Natural killer cell (primary cell): ENCODE data around the gene FLYWCH1. TPM values are rescaled to one million over a fixed set of nuclear protein-coding genes. Genes with fewer than 3 reads are reported as not detected.

ENCODE experiments used
- ATAC-seq, 3 donors: fragments of 150-1000 bp in 2 of 3; fragments of 200-7000 bp in 1 of 3; cut with Tn5 transposase; 1 replicate in 1 of 3; 2 replicates in 2 of 3; pipeline ENCODE4 v1.10.0; 2021; ENCODE audit warnings: mild to moderate bottlenecking in 2 of 3, moderate library complexity in 2 of 3
- DNase-seq, 2 donors: peaks; one replicate each; pipeline versions ENCODE4 v3.0.0 to v3.0.0-alpha.2; 2013 to 2021; ENCODE audit warnings: mixed read lengths in 1 of 2
- H3K27ac ChIP-seq: one replicate; pipeline ENCODE4 v1.5.1; 2013; ENCODE audit warnings: mild to moderate bottlenecking, low read length
- H3K27me3 ChIP-seq: one replicate; pipeline ENCODE4 v1.6.1; 2013; ENCODE audit warnings: low read length; ENCODE audit not compliant: control insufficient read depth, insufficient read depth
- H3K36me3 ChIP-seq: one replicate; pipeline ENCODE4 v1.6.1; 2013; ENCODE audit warnings: low read length; ENCODE audit not compliant: control insufficient read depth, insufficient read depth
- H3K4me1 ChIP-seq: one replicate; pipeline ENCODE4 v1.6.1; 2013; ENCODE audit warnings: low read length; ENCODE audit not compliant: control insufficient read depth, insufficient read depth
- H3K4me3 ChIP-seq: one replicate; pipeline ENCODE4 v1.5.1; 2013; ENCODE audit warnings: low read length
- H3K9me3 ChIP-seq: one replicate; pipeline ENCODE4 v1.6.1; 2013; ENCODE audit warnings: low read length; ENCODE audit not compliant: control insufficient read depth, insufficient read depth
- H3K27ac Mint-ChIP-seq, 2 donors: one replicate each; pipeline ENCODE4 v1.8.0; 2022; ENCODE audit warnings: mild to moderate bottlenecking in 2 of 2, mixed read lengths in 2 of 2, moderate library complexity in 1 of 2
- H3K27me3 Mint-ChIP-seq, 2 donors: one replicate each; pipeline ENCODE4 v1.8.0; 2022; ENCODE audit warnings: low read depth in 2 of 2, mixed read lengths in 2 of 2
- H3K36me3 Mint-ChIP-seq: one replicate; pipeline ENCODE4 v1.8.0; 2022; ENCODE audit warnings: mixed read lengths
- H3K4me1 Mint-ChIP-seq, 2 donors: one replicate each; pipeline ENCODE4 v1.8.0; 2022; ENCODE audit warnings: mixed read lengths in 2 of 2
- H3K4me3 Mint-ChIP-seq: one replicate; pipeline ENCODE4 v1.8.0; 2022; ENCODE audit warnings: mild to moderate bottlenecking, moderate library complexity, mixed read lengths
- H3K9me3 Mint-ChIP-seq, 2 donors: one replicate each; pipeline ENCODE4 v1.8.0; 2022; ENCODE audit warnings: mixed read lengths in 2 of 2
- WGBS: methylation state at CpG from one replicate; pipeline ENCODE4 v1.1.7; 2013; ENCODE audit warnings: missing lambda C conversion rate; ENCODE audit not compliant: insufficient coverage; 5-methylcytosine and 5-hydroxymethylcytosine counted together
- intact Hi-C: fragments of 100-400 bp; cut with micrococcal nuclease; formaldehyde crosslinking; loops from one replicate; pipeline ENCODE4 v1.14.2; 2022
- total RNA-seq, 4 donors: library from RNA; stranded (reverse); fragments of 120-200 nt in 1 of 4; gene quantifications; one replicate each; pipeline versions ENCODE4 v1.2.3 to v1.2.4, GENCODE V29; 2013 to 2022
- TF ChIP-seq, protein P1 (sequence below): fragments of 200-600 bp; IDR thresholded peaks from one replicate; pipeline ENCODE4 v1.8.0; 2022; ENCODE audit warnings: antibody characterized with exemption

FLYWCH1 gene
- total RNA-seq, 3 donors from 2014 or later (not counting 1 experiment from before 2014, with no cell fraction given), result 85.1 to 148 (median 130) TPM

DNA sequence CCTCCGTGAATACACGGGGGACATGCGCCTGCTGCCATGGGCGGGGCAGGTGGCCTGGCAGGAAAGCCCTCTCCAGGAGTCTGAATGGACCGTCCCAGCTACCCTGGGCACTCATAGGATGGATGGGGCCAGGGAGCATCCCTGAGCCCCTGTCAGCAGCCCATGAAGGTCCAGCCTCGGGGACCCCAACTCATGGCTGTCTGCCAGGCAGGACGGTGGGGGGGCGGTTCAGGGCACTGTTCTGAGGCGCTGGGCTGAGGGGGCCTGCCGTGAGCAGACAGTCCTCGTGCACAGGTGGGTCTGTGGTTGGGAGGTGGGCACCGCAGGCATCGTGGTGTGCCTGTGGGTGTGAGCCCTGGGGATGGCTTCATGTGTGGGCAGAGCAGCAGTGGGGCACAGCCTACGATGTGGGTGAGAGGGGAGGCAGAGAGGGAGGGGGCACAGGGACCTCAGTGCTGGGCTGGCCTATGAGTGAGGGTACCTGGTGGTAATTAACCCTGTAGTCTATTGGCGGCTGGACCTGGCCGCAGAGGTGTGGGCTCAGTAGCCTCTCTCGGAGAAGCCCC lies 75.0 kb downstream of the FLYWCH1 start:
- DNase-seq (no peak), ATAC-seq (no peak)
- H3K4me1 Mint-ChIP-seq, result peaks cover 0 to 3% of the 10 kb centered on the region in 2 donors
- no peaks in the 10 kb centered on the region for H3K36me3 ChIP-seq
- 66% methylated on average over 17 of the region's 17 CpGs for WGBS
- H3K27me3 ChIP-seq, result no peaks in the 10 kb centered on the region
- TF ChIP-seq, protein P1, sequence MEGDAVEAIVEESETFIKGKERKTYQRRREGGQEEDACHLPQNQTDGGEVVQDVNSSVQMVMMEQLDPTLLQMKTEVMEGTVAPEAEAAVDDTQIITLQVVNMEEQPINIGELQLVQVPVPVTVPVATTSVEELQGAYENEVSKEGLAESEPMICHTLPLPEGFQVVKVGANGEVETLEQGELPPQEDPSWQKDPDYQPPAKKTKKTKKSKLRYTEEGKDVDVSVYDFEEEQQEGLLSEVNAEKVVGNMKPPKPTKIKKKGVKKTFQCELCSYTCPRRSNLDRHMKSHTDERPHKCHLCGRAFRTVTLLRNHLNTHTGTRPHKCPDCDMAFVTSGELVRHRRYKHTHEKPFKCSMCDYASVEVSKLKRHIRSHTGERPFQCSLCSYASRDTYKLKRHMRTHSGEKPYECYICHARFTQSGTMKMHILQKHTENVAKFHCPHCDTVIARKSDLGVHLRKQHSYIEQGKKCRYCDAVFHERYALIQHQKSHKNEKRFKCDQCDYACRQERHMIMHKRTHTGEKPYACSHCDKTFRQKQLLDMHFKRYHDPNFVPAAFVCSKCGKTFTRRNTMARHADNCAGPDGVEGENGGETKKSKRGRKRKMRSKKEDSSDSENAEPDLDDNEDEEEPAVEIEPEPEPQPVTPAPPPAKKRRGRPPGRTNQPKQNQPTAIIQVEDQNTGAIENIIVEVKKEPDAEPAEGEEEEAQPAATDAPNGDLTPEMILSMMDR, result no peak
- no peak overlapping the region for H3K27ac Mint-ChIP-seq
- intact Hi-C loops, result no loop called here
- no peaks in the 10 kb centered on the region for H3K9me3 Mint-ChIP-seq
- no peaks in the 10 kb centered on the region for H3K9me3 ChIP-seq
- H3K36me3 Mint-ChIP-seq, result no peaks in the 10 kb centered on the region
- no peak overlapping the region for H3K4me3 Mint-ChIP-seq
- H3K4me3 ChIP-seq, result no peak overlapping the region
- H3K27ac ChIP-seq, result no peak overlapping the region
- peaks cover 12% of the 10 kb centered on the region for H3K4me1 ChIP-seq
- no peaks in the 10 kb centered on the region for H3K27me3 Mint-ChIP-seq

GRCh38 chr16:2987286-2987685 lies 75.6 kb downstream of the FLYWCH1 start:
- no peak overlapping the region for H3K27ac Mint-ChIP-seq
- no peak for DNase-seq
- TF ChIP-seq, protein P1, result no peak
- intact Hi-C loops, result no loop called here
- peaks cover 12% of the 10 kb centered on the region for H3K4me1 ChIP-seq
- H3K36me3 ChIP-seq, result no peaks in the 10 kb centered on the region
- no peak for ATAC-seq
- no peak overlapping the region for H3K4me3 ChIP-seq
- 88% methylated on average over 9 of the region's 9 CpGs for WGBS
- H3K36me3 Mint-ChIP-seq, result no peaks in the 10 kb centered on the region
- H3K9me3 Mint-ChIP-seq, result no peaks in the 10 kb centered on the region
- no peaks in the 10 kb centered on the region for H3K9me3 ChIP-seq
- H3K27me3 ChIP-seq, result no peaks in the 10 kb centered on the region
- H3K27me3 Mint-ChIP-seq, result no peaks in the 10 kb centered on the region
- no peaks in the 10 kb centered on the region for H3K4me1 Mint-ChIP-seq
- no peak overlapping the region for H3K4me3 Mint-ChIP-seq
- no peak overlapping the region for H3K27ac ChIP-seq

GRCh38 chr16:2987833-2988232 lies 76.1 kb downstream of the FLYWCH1 start:
- ATAC-seq, result no peak
- peaks cover 12% of the 10 kb centered on the region for H3K4me1 ChIP-seq
- Mint-ChIP-seq H3K9me3 (no peaks in the 10 kb centered on the region), H3K27ac (no peak overlapping the region), H3K27me3 (no peaks in the 10 kb centered on the region), H3K4me3 (no peak overlapping the region), H3K36me3 (no peaks in the 10 kb centered on the region), H3K4me1 (no peaks in the 10 kb centered on the region)
- intact Hi-C loops, result no loop called here
- no peak overlapping the region for H3K27ac ChIP-seq
- no peaks in the 10 kb centered on the region for H3K27me3 ChIP-seq
- no peak overlapping the region for H3K4me3 ChIP-seq
- H3K9me3 ChIP-seq, result no peaks in the 10 kb centered on the region
- H3K36me3 ChIP-seq, result no peaks in the 10 kb centered on the region
- no peak for DNase-seq
- TF ChIP-seq, protein P1, result no peak
- WGBS, result 82% methylated on average over 8 of the region's 8 CpGs

DNA sequence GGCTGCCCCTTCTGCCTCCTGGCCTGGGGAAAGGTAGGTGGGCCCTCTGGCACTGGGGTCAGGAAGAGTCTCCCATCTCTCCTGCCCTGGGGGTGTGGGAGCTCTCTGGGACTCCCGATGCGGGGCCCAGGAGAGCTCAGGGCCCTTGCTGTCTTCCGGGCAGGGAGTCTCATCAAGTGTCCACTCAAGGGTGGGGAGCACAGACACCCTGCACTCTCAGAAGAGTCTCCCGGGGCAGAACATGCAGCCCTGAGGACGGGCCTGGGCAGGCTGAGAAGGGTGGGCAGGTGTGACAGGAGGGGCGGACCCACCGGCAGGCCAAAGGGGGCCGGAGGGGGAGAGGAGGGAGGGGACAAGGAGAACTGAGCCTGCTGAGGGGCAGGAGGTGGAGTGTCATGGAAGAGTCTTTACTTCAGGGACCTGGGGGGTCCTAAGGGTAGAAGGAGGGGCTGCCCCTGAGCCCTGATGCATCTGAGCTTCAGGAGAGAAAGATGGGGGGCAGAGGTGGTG lies 76.9 kb downstream of the FLYWCH1 start:
- H3K27ac Mint-ChIP-seq, result no peak overlapping the region
- WGBS, result 93% methylated on average over 8 of the region's 8 CpGs
- intact Hi-C loops, result no loop called here
- H3K27me3 Mint-ChIP-seq, result no peaks in the 10 kb centered on the region
- H3K36me3 Mint-ChIP-seq, result no peaks in the 10 kb centered on the region
- no peak for DNase-seq
- no peaks in the 10 kb centered on the region for H3K9me3 Mint-ChIP-seq
- TF ChIP-seq, protein P1, result no peak
- Histone ChIP-seq H3K27ac (no peak overlapping the region), H3K9me3 (no peaks in the 10 kb centered on the region), H3K4me1 (peaks cover 5% of the 10 kb centered on the region), H3K4me3 (no peak overlapping the region), H3K36me3 (no peaks in the 10 kb centered on the region), H3K27me3 (no peaks in the 10 kb centered on the region)
- ATAC-seq, result no peak
- no peaks in the 10 kb centered on the region for H3K4me1 Mint-ChIP-seq
- H3K4me3 Mint-ChIP-seq, result no peak overlapping the region
